ENCODE results near the gene FANCM.

GRCh38 chr14:45246691-45247090 is 111.0 kb downstream of the FANCM start:
- TF ChIP-seq CTCF (IDR thresholded peaks at IDR 0.05) = no peak
- TF ChIP-seq POLR2A (IDR thresholded peaks at IDR 0.05) = no peak
